Activated CD4-positive, CD25-positive, alpha-beta regulatory T cell (primary cell): ENCODE results near the gene CKMT1B.
"Not testable (repeated sequence)": the region's sequence is repeated elsewhere in the genome, so short reads cannot be mapped to it uniquely, and the experiment has no call there.

Experiments used
- DNase-seq, 4 experiments: peaks; one replicate each; lab custom pipeline; 2025; lab: John Stamatoyannopoulos, UW

CKMT1B gene

DNA sequence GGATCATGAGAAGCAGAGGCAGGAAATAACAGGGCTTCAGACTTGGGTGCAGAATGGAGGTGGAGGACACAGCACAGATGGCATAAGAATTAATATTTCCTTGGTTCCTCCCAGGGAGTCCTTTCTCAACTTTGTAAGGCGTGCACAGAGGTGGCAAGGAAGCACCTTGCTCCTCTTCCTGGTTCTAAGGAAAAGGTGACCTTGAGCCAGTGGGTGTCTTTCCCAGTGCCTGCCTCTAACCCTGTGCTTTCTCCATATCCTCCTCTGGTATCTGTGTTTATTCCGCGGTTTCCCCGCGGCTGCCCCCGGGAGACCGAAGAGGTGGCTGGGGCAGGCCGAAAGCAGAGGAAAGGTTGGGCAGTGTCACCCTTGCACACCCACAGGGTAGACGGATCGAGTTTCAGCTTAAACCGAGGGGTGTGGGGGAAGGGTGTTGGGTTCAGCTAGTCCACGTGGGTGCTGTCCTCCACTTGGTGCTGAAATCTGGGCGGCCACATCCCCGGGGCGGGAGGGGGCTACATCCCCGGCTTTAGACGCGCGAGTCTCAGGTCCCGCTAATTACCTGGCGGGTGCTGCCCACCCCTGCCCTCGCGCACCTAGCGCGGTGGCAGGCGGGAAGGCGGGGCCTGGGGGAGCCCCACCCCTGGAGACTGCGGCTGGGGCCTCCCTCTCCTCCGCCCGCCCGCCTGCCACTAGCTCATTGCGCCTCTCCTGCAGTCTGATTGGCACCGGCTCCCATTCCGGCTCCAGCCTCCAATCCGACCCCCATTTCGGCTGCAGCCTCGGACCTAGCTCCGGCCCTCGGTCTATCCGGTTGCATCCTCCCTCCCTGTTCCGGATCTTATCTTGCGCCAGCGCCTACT is at the start of gene CKMT1B:
Gene CKMT1B (plus strand): TSS at position 700 of the 863 bp plus-strand sequence. CDS start 192 bp downstream, outside the sequence.
- not testable (repeated sequence) for DNase-seq

DNA sequence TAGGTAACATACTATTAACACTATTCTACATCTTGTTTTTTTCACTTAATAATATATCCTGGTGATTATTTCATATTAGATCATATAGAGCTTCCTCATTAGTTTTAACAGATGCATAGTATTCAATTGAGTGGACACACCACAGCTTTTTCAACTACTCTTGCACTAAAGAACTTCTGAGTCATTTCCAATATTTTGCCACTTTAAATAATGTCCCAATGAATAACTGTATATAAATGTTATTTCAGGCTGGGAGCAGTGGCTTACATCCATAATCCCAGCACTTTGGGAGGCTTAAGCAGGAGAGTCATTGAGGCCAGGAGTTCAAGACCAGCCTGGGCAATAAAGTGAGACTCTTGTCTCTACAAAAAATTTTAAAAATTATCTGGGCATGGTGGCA is 49.6 kb upstream of the CKMT1B start:
- no peak for DNase-seq

DNA sequence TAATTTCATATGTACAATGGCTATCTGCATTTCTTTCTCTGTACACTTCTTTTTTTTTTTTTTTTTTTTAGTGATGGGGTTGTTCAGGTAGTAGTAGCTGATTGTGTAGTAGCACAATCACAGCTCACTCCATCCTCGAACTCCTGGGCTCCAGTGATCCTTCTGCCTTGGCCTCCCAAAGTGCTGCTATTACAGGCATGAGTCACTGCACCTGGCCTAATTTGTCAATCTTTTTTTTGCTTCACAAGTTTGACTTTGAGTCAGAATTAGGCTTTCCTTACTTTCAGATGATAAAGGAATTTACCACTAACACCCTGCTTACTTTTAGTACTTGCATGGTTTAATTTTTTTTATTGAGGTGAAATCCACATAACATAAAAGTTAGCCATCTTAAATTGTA is 48.4 kb upstream of the CKMT1B start:
- DNase-seq: no peak

DNA sequence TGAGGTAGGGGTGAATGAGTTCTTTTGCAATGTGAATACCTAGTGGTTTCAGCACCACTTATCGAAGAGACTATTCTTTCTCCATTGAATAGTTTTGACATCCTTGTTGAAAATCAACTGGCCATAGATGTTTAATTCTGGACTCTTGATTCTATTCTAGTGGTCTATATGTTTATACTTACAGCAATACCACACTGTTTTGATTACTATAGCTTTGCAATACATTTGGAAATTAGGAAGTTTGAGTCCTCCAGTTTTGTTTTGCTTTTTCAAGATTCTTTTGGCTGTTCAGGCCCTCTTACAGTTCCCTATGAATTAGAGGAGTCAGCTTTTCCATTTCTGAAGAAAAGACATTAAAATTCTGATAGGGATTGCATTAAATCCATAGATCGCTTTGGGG is 46.3 kb upstream of the CKMT1B start:
- DNase-seq: no peak

DNA sequence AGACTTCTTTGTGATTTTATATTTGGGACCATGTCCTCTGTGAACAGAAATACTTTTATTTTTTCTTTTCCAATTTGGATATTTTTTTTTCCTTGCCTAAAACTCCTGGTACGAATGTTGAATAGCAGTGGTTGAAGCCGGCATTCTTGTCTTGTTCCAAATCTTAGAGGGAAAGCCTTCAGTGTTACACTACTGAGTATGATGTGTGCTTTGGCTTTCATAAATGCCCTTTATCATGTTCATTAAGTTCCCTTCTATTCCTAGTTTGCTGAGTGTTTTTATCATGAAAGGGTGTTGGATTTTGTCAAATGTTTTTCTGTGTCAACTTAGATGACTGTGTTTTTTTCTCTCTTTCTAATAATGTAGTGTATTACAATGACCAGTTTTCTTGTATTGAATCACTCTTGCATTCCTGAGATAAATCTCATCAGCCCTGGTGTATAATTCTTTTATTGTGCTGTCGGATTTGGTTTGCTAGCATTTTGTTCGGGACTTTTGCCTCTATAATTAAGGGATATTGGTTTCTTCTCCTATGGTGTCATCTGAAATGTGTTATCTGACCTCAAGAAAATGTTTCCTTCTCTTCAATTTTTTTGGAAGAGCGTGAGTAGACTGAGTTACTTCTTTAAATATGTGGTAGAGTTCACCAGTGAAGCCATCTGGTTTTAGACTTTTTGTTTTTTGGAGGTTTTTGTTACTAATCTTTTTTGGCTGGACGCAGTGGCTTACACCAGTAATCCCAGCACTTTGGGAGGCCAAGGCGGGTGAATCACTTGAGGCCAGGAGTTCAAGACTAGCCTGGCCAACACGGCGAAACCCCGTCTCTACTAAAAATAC is 43.1 kb upstream of the CKMT1B start:
- DNase-seq: no peak

DNA sequence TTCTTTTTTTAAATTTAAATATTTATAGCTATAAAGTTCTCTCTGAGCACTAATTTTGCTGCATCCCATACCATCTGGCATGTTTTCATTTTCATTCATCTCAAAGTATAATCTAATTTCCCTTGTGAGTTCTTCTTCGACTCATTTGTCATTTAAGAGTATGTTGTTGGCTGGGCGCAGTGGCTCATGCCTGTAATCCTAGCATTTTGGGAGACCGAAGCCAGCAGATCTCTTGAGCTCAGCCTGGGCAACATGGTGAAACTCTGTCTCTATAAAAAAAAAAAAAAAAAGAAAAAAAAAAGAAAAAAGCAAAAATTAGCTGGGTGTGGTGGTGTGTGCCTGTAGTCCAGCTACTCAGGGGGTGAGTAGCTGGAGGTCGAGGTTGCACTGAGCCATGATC is 41.6 kb upstream of the CKMT1B start:
- no peak for DNase-seq

DNA sequence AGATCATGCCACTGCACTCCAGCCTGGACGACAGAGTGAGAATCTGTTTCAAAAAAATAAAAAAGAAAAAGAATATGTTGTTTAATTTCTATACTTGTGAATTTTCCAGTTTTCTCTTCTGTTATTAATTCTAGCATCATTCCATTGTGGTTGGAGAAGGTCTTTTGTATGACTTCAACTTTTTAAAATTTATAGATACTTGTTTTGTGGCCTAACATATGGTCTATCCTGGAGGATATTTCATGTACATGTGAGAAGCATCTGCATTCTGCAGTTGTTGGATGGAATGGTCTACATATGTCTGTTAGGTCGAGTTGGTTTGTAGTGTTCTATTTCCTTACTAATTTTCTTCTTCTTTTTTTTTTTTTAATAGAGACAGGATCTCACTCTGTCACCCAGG is 40.8 kb upstream of the CKMT1B start:
- no peak for DNase-seq

DNA sequence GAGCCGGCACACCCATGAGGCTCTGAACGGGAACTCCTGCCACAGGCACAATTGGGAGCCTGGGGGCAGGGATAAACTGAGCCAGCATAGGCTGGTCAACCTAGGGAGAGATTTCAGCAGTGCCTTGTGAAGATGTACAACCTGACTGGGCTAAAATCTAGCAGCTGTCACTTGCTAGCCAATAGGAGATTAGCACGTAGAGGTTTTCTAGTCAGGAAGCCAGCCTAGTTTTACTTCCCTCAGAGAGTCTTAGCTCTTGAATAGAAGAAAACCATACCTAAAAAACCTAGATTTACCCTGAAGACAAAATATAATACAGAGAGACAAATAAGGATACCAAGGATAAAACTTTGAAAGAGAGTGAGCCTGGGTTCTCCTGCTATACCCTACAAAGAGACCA is 31.1 kb upstream of the CKMT1B start:
- not testable (repeated sequence) for DNase-seq

DNA sequence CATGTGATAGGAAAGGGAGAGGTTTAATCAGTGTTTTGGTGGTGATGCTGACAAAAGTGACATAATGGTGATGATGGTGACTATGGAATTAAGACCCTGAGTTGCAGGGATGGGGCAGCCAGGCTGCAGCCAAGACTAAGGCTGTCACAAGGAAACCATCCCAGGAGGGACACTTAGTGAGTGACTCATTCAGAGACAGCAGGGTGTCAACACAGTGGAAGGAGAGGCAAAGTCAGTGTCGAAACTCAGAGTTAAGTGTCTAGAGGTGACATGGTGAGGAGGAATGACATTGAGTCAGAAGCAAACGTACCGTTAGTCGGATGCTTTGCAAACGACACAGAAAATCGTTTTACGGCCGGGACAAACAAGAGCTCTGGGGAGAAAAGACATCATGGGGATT is 30.0 kb upstream of the CKMT1B start:
- DNase-seq: not testable (repeated sequence)

DNA sequence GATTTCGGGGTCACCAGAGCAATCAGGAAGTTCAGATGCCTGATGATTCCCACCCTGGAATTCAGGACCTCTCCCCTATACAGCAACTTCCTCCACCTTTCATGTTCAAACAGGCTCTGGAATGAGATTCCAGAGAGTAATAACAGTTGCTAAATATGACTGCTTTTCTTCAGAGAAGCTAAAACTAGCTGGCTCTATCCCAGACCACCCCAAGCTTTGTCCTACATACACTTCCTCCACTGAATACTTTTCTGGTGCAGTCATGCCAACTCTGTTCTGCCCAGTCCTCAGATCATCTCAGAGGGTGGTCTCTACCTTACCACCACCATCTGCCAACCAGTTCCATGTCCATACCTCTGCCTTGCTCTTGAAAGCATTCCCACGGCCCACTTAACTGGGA is 27.2 kb upstream of the CKMT1B start:
- not testable (repeated sequence) for DNase-seq

DNA sequence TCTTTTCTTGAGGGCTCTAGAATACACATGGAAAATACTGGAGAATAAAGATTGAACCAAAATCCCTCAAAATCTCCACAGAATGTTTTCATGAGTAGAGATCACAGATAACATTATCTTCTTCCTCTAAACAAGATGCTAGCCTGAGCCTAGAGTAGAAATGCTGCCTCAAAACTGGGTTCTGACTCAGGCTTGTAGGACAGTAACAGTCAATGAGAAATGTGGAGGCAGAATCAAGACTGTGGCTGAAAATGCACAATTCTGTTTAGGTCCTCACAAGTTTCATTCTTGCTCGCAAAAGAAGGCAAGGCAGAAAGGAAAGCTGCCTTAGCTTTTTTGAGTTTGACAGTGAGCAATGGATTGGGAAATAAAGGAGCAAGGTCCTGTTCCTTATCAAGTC is 19.2 kb upstream of the CKMT1B start:
- not testable (repeated sequence) for DNase-seq

DNA sequence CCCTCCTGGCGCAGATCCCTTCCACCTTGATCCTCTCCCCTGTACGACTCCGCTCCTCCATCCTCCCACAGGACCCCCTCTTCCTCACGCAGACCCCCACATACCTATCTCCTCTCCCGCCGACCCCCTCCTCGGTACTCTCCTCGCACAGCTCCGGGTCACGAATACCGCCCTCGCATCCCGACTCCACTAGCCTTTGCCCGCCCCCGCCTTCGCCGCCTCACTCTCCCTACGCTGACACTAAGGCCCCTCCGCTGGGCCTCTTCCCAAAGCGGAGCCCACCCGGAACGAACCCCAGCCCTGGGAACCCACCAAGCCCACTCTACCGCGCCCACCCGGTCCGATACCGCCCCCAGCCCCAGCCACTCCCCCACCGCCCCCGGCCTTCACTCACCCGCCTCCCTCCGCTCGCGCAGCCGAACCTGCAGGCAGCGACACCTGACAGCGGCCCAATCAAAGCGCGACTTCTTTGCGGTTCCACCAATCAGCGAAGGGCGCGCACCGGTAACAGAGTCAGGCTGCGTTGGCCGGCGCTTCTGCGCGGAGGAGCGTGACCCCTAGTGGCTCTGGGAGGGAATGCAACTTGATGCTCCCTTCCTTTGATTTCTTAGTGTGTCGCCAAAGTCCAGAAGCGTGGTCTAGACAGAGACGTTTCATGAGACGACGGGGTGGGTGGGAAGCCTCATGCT is 3.9 kb upstream of the CKMT1B start, which contains the start of gene PPIP5K1:
Gene PPIP5K1 (minus strand): TSS at position 431 of the 689 bp plus-strand sequence. CDS start 5,704 bp downstream, outside the sequence.
- not testable (repeated sequence) for DNase-seq

DNA sequence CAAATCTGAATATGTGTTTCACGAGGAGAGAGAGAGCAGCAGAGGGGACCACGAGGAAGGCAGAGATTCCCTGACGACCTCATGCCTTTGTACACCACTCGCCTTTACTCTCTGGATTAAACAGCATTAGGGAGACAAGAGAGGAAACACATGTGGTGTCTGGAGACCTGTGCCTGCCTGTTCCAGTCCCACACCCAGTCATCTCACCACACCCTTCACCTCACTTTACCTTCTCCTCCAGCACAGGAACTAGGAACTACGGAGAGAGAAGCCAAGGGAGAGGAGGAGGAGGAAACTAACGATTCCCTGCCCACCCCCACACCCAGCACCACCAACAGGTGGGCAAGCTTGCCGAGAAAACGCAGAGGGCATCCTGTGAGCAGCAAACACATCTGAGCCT is 986 bp upstream of the CKMT1B start:
- not testable (repeated sequence) for DNase-seq

DNA sequence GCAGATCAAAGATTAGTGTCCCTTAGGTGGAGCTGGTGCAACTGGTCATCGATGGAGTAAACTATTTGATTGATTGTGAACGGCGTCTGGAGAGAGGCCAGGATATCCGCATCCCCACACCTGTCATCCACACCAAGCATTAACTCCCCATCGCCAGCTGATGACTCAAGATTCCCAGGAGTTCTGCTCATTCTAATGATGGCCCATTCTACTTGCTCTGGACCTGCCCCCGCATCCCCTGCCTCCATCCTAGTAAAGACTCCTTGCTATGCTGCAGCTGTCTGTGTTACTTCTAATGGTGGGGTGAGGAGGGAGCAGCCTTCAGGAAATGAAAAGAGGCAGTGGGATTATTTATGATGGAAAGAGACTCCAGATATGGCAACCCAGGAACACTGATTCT is 5.3 kb downstream of the CKMT1B start:
- DNase-seq: not testable (repeated sequence)

DNA sequence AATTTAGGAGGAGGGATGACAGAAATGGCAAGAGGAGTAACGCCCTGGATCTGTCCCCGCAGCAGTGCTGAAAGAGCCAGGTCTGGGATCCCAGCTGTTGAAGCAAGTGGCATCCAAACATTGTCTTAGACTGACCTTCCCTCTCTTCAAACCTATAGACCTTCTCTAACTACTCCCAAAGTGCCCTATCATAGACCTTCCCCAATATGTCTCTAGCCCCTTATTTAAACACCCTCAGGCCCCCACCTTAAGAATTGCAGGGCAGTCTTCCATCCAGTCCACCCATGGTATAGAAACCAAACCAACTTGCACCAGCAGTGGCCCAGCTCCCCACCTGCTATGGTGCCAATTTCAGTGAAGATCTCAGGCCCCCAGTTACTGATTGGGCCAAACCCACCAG is 6.4 kb downstream of the CKMT1B start:
- DNase-seq: not testable (repeated sequence)

DNA sequence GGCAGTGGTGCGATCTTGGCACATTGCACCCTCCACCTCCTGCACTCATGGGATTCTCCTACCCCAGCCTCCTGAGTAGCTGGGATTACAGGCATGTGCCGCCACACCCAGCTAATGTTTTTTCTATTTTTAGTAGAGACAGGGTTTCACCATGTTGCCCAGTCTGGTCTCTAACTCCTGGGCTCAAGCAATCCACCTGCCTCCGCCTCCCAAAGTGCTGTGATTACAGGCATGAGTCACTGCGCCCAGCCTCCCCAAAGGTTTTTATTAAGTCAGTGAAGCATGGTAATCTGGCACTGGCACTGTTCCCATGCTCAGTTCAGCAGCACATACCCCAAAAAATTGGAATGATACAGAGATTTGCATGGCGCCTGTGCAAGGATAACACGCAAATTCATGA is 8.4 kb downstream of the CKMT1B start:
- not testable (repeated sequence) for DNase-seq

DNA sequence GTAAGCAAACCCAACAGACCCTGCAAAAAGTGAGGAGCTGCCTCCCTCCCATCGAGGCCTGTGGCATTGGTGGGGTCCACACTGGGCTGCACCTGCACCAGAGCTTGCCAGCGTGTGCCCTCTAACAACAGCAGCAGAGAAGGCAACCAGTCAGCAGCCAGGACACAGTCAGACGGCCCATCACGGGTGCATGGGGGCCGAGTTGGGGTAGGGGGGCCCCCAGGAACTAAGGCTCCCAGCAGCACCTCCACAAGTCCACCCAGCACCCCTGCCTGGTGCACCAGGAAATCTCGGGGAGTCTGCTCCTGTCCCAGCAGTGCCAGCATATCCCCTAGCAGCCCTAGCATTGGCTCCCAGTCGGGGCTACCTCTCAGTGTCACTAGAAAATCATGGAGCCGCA is 23.9 kb downstream of the CKMT1B start:
- DNase-seq: not testable (repeated sequence)

DNA sequence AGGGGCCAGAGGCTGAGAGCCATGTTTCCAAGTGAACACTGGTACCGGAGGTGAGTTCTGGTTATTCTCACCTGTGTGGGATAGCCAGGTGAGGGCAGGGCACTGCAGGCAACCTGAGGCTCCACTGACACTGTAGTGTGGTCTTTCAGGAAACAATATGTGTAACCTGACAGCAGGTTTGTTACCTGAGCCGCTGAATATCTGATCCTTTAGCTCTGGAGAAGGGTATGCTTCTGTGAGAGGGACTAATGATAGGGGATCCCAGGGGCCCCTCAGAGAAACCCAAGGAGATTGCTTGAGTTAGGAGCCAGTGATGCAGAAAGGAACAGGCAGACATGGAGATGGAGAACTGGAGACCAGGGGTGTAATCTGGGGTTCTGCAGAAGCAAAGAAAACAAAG is 24.9 kb downstream of the CKMT1B start, which contains the start of gene STRC:
Gene STRC (minus strand): TSS at position 101 of the 400 bp plus-strand sequence. CDS start 78 bp downstream, at position 23.
- not testable (repeated sequence) for DNase-seq

DNA sequence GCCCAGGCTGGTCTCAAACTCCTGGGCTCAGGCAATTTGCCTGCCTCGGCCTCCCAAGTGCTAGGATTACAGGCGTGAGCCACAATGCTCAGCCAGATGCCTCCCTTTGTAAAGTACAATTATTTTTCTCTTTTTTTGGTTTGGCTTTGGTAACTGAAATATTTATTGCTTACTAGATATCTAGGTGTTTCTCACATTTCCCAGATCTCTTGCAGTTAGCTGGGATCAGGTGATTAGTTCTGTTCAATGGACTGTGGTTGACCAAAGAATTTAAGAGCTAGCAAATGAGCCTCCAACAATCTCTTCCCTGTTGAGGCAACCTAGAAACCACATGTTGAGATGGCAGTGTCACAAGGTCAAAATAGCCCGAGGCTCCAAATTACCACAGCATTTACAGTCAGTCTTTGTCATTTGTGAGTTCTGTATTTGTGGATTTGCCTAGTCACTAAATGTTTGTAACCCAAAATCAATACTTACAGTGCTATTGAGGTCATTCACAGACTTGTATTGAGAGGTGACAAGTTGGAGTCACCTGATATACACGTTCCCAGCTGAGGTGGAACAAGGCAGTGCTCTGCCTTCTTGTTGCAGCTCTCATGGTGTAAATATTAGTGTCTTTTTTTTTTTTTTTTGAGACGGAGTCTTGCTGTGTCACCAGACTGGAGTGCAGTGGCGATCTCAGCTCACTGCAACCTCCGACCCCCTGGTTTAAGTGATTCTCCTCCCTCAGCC is 28.4 kb downstream of the CKMT1B start:
- not testable (repeated sequence) for DNase-seq

DNA sequence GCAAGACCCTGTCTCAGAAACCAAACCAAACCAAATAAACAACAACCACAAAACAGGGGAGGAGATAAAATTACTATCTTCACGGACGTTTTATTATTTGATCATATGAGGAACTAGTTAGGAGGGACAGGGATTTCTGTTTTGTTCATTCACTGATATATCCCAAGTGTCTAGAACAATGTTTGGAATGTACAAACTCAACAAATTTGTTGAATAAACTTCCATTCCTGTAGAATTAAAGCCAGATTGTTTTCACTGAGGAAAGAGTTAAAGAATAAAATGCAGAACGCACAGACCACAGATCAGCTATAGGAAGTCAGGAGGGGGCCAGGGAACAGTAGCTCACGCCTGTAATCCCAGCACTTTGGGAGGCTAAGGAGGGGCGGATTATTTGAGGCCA is 31.3 kb downstream of the CKMT1B start:
- DNase-seq: no peak

DNA sequence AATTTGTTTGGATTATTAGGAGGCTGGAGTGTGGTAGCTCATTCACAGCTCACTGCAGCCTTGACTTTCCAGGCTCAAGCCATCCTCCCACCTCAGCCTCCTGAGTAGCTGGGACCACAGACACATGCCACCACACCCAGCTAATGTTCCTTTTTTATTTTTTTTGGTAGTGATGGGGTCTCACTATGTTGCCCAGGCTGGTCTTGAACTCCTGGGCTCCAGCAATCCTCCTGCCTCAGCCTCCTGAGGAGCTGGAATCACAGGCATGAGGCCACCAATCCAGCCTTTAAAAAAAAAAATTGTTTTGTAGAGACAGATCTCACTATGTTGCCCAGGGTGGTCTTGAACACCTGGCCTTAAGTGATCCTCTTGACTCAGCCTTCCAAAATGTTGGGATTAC is 33.1 kb downstream of the CKMT1B start:
- DNase-seq: not testable (repeated sequence)
